Neural cell (in vitro differentiated cells): ENCODE measurements around the gene FMN2. TPM values are rescaled to one million over a fixed set of nuclear protein-coding genes. Genes with fewer than 3 reads are reported as not detected.

Experiments
- H2AFZ ChIP-seq: fragments of 200-600, 300-800 bp; sonication (generic), shearing (Covaris generic); 2 replicates; pipeline ENCODE4 v1.6.0; 2014; ENCODE audit warnings: low read depth, mild to moderate bottlenecking, antibody characterized with exemption, low read length, moderate library complexity
- H3F3A ChIP-seq: fragments of 200-600 bp; shearing (Covaris generic); 2 replicates; pipeline ENCODE4 v1.6.1; 2016; ENCODE audit warnings: mild to moderate bottlenecking, moderate library complexity, mixed read lengths, antibody characterized with exemption, low read length; ENCODE audit not compliant: insufficient read depth, poor library complexity, severe bottlenecking
- H3K27ac ChIP-seq: fragments of 200-600, 300-800 bp; sonication (generic), shearing (Covaris generic); 2 replicates; pipeline ENCODE4 v1.5.1; 2014; ENCODE audit warnings: mild to moderate bottlenecking, low read length, moderate library complexity
- H3K27me3 ChIP-seq: fragments of 300-800, 200-600 bp; sonication (generic), shearing (Covaris generic); 2 replicates; pipeline ENCODE4 v1.6.0; 2014; ENCODE audit warnings: mild to moderate bottlenecking, low read depth, low read length, moderate library complexity; ENCODE audit not compliant: insufficient read depth
- H3K36me3 ChIP-seq: fragments of 300-800, 200-600 bp; sonication (generic), shearing (Covaris generic); 2 replicates; pipeline ENCODE4 v1.5.1; 2014; ENCODE audit warnings: mild to moderate bottlenecking, antibody characterized with exemption, low read length, moderate library complexity; ENCODE audit not compliant: insufficient read depth
- H3K4me2 ChIP-seq: fragments of 300-800, 200-600 bp; sonication (generic), shearing (Covaris generic); 2 replicates; pipeline ENCODE4 v1.6.0; 2014; ENCODE audit warnings: mild to moderate bottlenecking, low read length
- H3K4me3 ChIP-seq: fragments of 300-800, 200-600 bp; sonication (generic), shearing (Covaris generic); 2 replicates; pipeline ENCODE4 v1.5.1; 2014; ENCODE audit warnings: mild to moderate bottlenecking, low read length, moderate library complexity
- H3K79me2 ChIP-seq: fragments of 200-600 bp; shearing (Covaris generic); replicated peaks from 2 replicates; pipeline ENCODE4 v1.6.0; 2014; ENCODE audit warnings: mild to moderate bottlenecking, low read length, moderate library complexity; ENCODE audit not compliant: insufficient read depth
- H3K9ac ChIP-seq: fragments of 300-800, 200-600 bp; sonication (generic), shearing (Covaris generic); 2 replicates; pipeline ENCODE4 v1.6.1; 2016; ENCODE audit warnings: mild to moderate bottlenecking, low read length, mixed read lengths
- H3K9me2 ChIP-seq: fragments of 200-600 bp; shearing (Covaris generic); 2 replicates; pipeline ENCODE4 v1.6.1; 2016; ENCODE audit warnings: mild to moderate bottlenecking, low read length, mixed read lengths; ENCODE audit not compliant: insufficient read depth
- H3K9me3 ChIP-seq: fragments of 200-600, 300-800 bp; sonication (generic), shearing (Covaris generic); 2 replicates; pipeline ENCODE4 v1.6.1; 2016; ENCODE audit warnings: mild to moderate bottlenecking, mixed run types, low read length, moderate library complexity, mixed read lengths
- H4K20me1 ChIP-seq: fragments of 200-600 bp; shearing (Covaris generic); 2 replicates; pipeline ENCODE4 v1.6.1; 2016; ENCODE audit warnings: mild to moderate bottlenecking, mixed run types; ENCODE audit not compliant: insufficient read depth
- CTCF ChIP-seq: fragments of 450-650 bp; IDR thresholded peaks from 2 replicates; pipeline ENCODE4 v1.5.1; 2014; ENCODE audit warnings: antibody characterized with exemption, mild to moderate bottlenecking, moderate library complexity; ENCODE audit not compliant: poor library complexity, severe bottlenecking
- EP300 ChIP-seq: fragments of 450-650 bp; conservative IDR thresholded peaks from 2 replicates; pipeline ENCODE4 v1.6.1; 2014; ENCODE audit warnings: antibody characterized with exemption, mild to moderate bottlenecking, moderate library complexity; ENCODE audit not compliant: poor library complexity, severe bottlenecking
- EZH2 ChIP-seq: fragments of 200-600, 300-800 bp; shearing (Covaris generic), sonication (generic); IDR thresholded peaks from 2 replicates; pipeline ENCODE4 v1.6.1; 2014; ENCODE audit warnings: antibody characterized with exemption, low read length, borderline replicate concordance, mild to moderate bottlenecking; ENCODE audit not compliant: insufficient read depth, poor library complexity, severe bottlenecking
- MXI1 ChIP-seq: fragments of 450-650 bp; conservative IDR thresholded peaks from 2 replicates; pipeline ENCODE4 v1.6.1; 2014; ENCODE audit warnings: antibody characterized with exemption, mild to moderate bottlenecking; ENCODE audit not compliant: poor library complexity, severe bottlenecking
- POLR2AphosphoS5 ChIP-seq: IDR thresholded peaks from 2 replicates; pipeline ENCODE4 v1.6.1; 2012
- RAD21 ChIP-seq: fragments of 450-650 bp; conservative IDR thresholded peaks from 2 replicates; pipeline ENCODE4 v1.6.1; 2014; ENCODE audit warnings: antibody characterized with exemption, mild to moderate bottlenecking, moderate library complexity
- REST ChIP-seq: IDR thresholded peaks from 2 replicates; pipeline ENCODE4 v1.6.1; 2012; ENCODE audit warnings: borderline replicate concordance
- SMC3 ChIP-seq: fragments of 450-650 bp; conservative IDR thresholded peaks from 2 replicates; pipeline ENCODE4 v1.6.1; 2014; ENCODE audit warnings: antibody characterized with exemption, mild to moderate bottlenecking, moderate library complexity; ENCODE audit not compliant: poor library complexity
- TAF1 ChIP-seq: IDR thresholded peaks from 2 replicates; pipeline ENCODE4 v1.6.1; 2012; ENCODE audit warnings: low read depth
- polyA plus RNA-seq: library from polyadenylated mRNA; depleted of rRNA; stranded (reverse); fragments of >200 nt; gene quantifications from 2 replicates; pipeline ENCODE4 v1.2.3, GENCODE V29; 2014

The FMN2 gene
- polyA plus RNA-seq, 1 donor from 2014 or later, result 23.9 TPM

- no peaks in the 10 kb centered on the region for H3F3A ChIP-seq
- no peaks in the 10 kb centered on the region for H3K9me2 ChIP-seq
- H3K4me2 ChIP-seq, result no peak overlapping the region
- H3K9me3 ChIP-seq, result no peaks in the 10 kb centered on the region
- no peaks in the 10 kb centered on the region for H4K20me1 ChIP-seq
- H3K4me3 ChIP-seq, result peak overlapping the region; percentile 43
- H3K27ac ChIP-seq, result no peak overlapping the region
- no peaks in the 10 kb centered on the region for H3K36me3 ChIP-seq
- H3K27me3 ChIP-seq, result peaks cover 12% of the 10 kb centered on the region
- no peaks in the 10 kb centered on the region for H3K79me2 ChIP-seq
- H2AFZ ChIP-seq, result no peak overlapping the region
- H3K9ac ChIP-seq, result no peak overlapping the region
- no peak for TF ChIP-seq RAD21
- no peak for TF ChIP-seq EZH2
- TF ChIP-seq SMC3, result no peak
- TF ChIP-seq MXI1, result no peak
- TF ChIP-seq CTCF, result no peak
- TF ChIP-seq TAF1, result no peak
- TF ChIP-seq REST, result no peak
- TF ChIP-seq POLR2AphosphoS5, result no peak
- no peak for TF ChIP-seq EP300
Observed at GRCh38 chr1:240492832-240493440, 401.3 kb downstream of the FMN2 start.

GRCh38 chr1:240495601-240496000 is 403.9 kb downstream of the FMN2 start:
- Histone ChIP-seq H3F3A (no peaks in the 10 kb centered on the region), H4K20me1 (no peaks in the 10 kb centered on the region), H2AFZ (no peak overlapping the region), H3K27me3 (peaks cover 12% of the 10 kb centered on the region), H3K4me3 (no peak overlapping the region), H3K9ac (no peak overlapping the region), H3K9me3 (no peaks in the 10 kb centered on the region), H3K4me2 (no peak overlapping the region), H3K36me3 (no peaks in the 10 kb centered on the region), H3K27ac (no peak overlapping the region), H3K9me2 (no peaks in the 10 kb centered on the region), H3K79me2 (no peaks in the 10 kb centered on the region)
- no peak for TF ChIP-seq REST
- TF ChIP-seq MXI1, result no peak
- TF ChIP-seq EP300, result no peak
- TF ChIP-seq TAF1, result no peak
- TF ChIP-seq EZH2, result no peak
- no peak for TF ChIP-seq SMC3
- TF ChIP-seq CTCF, result no peak
- TF ChIP-seq RAD21, result no peak
- no peak for TF ChIP-seq POLR2AphosphoS5
